ENCODE measurements around the gene DNAH17.

- TF ChIP-seq CTCF (IDR thresholded peaks at IDR 0.05) (no peak), POLR2A (IDR thresholded peaks at IDR 0.05) (no peak)
These were observed 186.2 kb downstream of the DNAH17 start for GRCh38 chr17:78391051-78391431.
